Hypothalamus (tissue), 51 donors: ENCODE data around the gene MYOG.

Experiments used
- DNase-seq, 51 donors: peaks; one replicate each; lab custom pipeline; 2025; lab: John Stamatoyannopoulos, UW

Gene MYOG

GRCh38 chr1:203085528-203086406 lies at the start of gene MYOG:
TSS of gene MYOG (minus strand) at chr1:203086012. CDS start at chr1:203085961, 51 bp downstream.
- no peak for DNase-seq

GRCh38 chr1:203133970-203134725 lies 48.3 kb upstream of the MYOG start:
- peak in 4 of 51 donors; percentile 26 to 55 (median 38) for DNase-seq

GRCh38 chr1:203131548-203132200 lies 45.9 kb upstream of the MYOG start:
- no peak for DNase-seq

- no peak for DNase-seq
Measured at GRCh38 chr1:203130358-203130985, 44.7 kb upstream of the MYOG start.

GRCh38 chr1:203129501-203130231 lies 43.9 kb upstream of the MYOG start:
- peak in 46 of 51 donors; percentile 45 to 95 (median 82) for DNase-seq

GRCh38 chr1:203128716-203129500 lies 43.1 kb upstream of the MYOG start:
- DNase-seq, result peak in 13 of 51 donors; percentile 21 to 69 (median 45)

- DNase-seq, result no peak
Measured at GRCh38 chr1:203128431-203128715, 42.6 kb upstream of the MYOG start.

GRCh38 chr1:203127666-203128430 lies 42.0 kb upstream of the MYOG start, which contains the start of gene ADORA1:
TSS of gene ADORA1 (plus strand) at chr1:203127726. CDS start at chr1:203128842, 1,116 bp downstream.
- peak in 45 of 51 donors; percentile 28 to 89 (median 71) for DNase-seq

- peak in 1 of 51 donors; percentile 49 for DNase-seq
Measured at GRCh38 chr1:203126866-203127665, 41.3 kb upstream of the MYOG start.

GRCh38 chr1:203126151-203126865 lies 40.5 kb upstream of the MYOG start:
- DNase-seq, result peak in 1 of 51 donors; percentile 61

- no peak for DNase-seq
Measured at GRCh38 chr1:203124546-203125317, 38.9 kb upstream of the MYOG start.

GRCh38 chr1:203124011-203124410 lies 38.2 kb upstream of the MYOG start:
- DNase-seq, result no peak

GRCh38 chr1:203122159-203122558 lies 36.3 kb upstream of the MYOG start:
- DNase-seq, result no peak

GRCh38 chr1:203121186-203122015 lies 35.6 kb upstream of the MYOG start:
- DNase-seq, result no peak
